CD4-positive, alpha-beta T cell (primary cell): ENCODE measurements around the gene SHH. TPM values are rescaled to one million over a fixed set of nuclear protein-coding genes. Genes with fewer than 3 reads are reported as not detected.

ENCODE experiments used
- ATAC-seq: fragments of 200-7000 bp; cut with Tn5 transposase; one replicate; pipeline ENCODE4 v1.10.0; 2022; ENCODE audit warnings: mild to moderate bottlenecking; ENCODE audit not compliant: poor library complexity
- CTCF ChIA-PET: fragments of 350-600 bp; sonication (Branson Sonifier 250); formaldehyde crosslinking; loops from one replicate; lab custom pipeline; 2021; ENCODE audit warnings: antibody characterized with exemption, inconsistent platforms; lab: Charles Lee
- POLR2A ChIA-PET: fragments of 350-600 bp; sonication (Branson Sonifier 250); formaldehyde crosslinking; loops from one replicate; lab custom pipeline; 2021; ENCODE audit warnings: antibody characterized with exemption, inconsistent platforms; lab: Charles Lee
- DNase-seq, 14 experiments: peaks; one replicate each; pipeline ENCODE4 v3.0.0-alpha.2; 2013 to 2020; ENCODE audit warnings: mixed read lengths in 2 of 14
- H3K27ac ChIP-seq, 2 donors: one replicate each; pipeline versions ENCODE4 v1.5.1 to v1.7.0; 2013; ENCODE audit warnings: low read length in 2 of 2, low read depth in 1 of 2, mild to moderate bottlenecking in 1 of 2
- H3K27me3 ChIP-seq, 2 experiments: 1 replicate in 1 of 2; 2 replicates in 1 of 2; pipeline versions ENCODE4 v1.6.1 to v1.7.0; 2013; ENCODE audit warnings: low read length in 2 of 2, control low read depth in 1 of 2, mild to moderate bottlenecking in 1 of 2, moderate library complexity in 1 of 2; ENCODE audit not compliant: insufficient read depth in 2 of 2, control insufficient read depth in 1 of 2
- H3K36me3 ChIP-seq: one replicate; pipeline ENCODE4 v1.6.1; 2013; ENCODE audit warnings: low read length, control low read depth; ENCODE audit not compliant: insufficient read depth
- H3K4me1 ChIP-seq: one replicate; pipeline ENCODE4 v1.6.1; 2013; ENCODE audit warnings: low read length, control low read depth; ENCODE audit not compliant: insufficient read depth
- H3K4me3 ChIP-seq: one replicate; pipeline ENCODE4 v1.5.1; 2013; ENCODE audit warnings: mild to moderate bottlenecking, low read length, moderate library complexity
- H3K9me3 ChIP-seq, 2 experiments: 1 replicate in 1 of 2; 2 replicates in 1 of 2; pipeline versions ENCODE4 v1.6.1 to v1.7.0; 2013; ENCODE audit warnings: low read length in 2 of 2, mild to moderate bottlenecking in 2 of 2, control low read depth in 1 of 2, moderate library complexity in 1 of 2; ENCODE audit not compliant: control insufficient read depth in 1 of 2, insufficient read depth in 1 of 2
- H3K27ac Mint-ChIP-seq: one replicate; pipeline ENCODE4 v1.8.0; 2020; ENCODE audit warnings: mixed read lengths
- H3K27me3 Mint-ChIP-seq: one replicate; pipeline ENCODE4 v1.8.0; 2021; ENCODE audit warnings: mixed read lengths
- H3K36me3 Mint-ChIP-seq: one replicate; pipeline ENCODE4 v1.8.0; 2021; ENCODE audit warnings: low read depth, mixed read lengths
- H3K4me1 Mint-ChIP-seq: one replicate; pipeline ENCODE4 v1.8.0; 2021; ENCODE audit warnings: low read depth, mixed read lengths
- H3K4me3 Mint-ChIP-seq: one replicate; pipeline ENCODE4 v1.8.0; 2020; ENCODE audit warnings: mild to moderate bottlenecking, mixed read lengths
- H3K9me3 Mint-ChIP-seq: one replicate; pipeline ENCODE4 v1.8.0; 2020; ENCODE audit warnings: mixed read lengths
- intact Hi-C, 2 experiments: fragments of 100-400 bp; cut with DNase I in 1 of 2; cut with micrococcal nuclease in 1 of 2; formaldehyde crosslinking; loops; one replicate each; pipeline versions ENCODE4 v1.15.1 to v1.9.0; 2023 to 2025; cut with DNase I, micrococcal nuclease
- total RNA-seq, 174 experiments: library from RNA in 2 of 174; stranded (reverse) in 2 of 174; gene quantifications; one replicate each; pipeline ENCODE4 v1.2.3 and lab custom pipeline; 2021 to 2026
- TF ChIP-seq, protein P1 (sequence below): fragments of 200-600 bp; IDR thresholded peaks from one replicate; pipeline ENCODE4 v1.8.0; 2022; ENCODE audit warnings: antibody characterized with exemption, mild to moderate bottlenecking

The SHH gene
- total RNA-seq, 2 experiments from 2014 or later: not detected

- Mint-ChIP-seq H3K36me3 (no peaks in the 10 kb centered on the region), H3K27me3 (peaks cover 73% of the 10 kb centered on the region), H3K4me3 (no peak overlapping the region), H3K27ac (no peak overlapping the region), H3K9me3 (no peaks in the 10 kb centered on the region), H3K4me1 (peaks cover 9% of the 10 kb centered on the region)
- TF ChIP-seq, protein P1, sequence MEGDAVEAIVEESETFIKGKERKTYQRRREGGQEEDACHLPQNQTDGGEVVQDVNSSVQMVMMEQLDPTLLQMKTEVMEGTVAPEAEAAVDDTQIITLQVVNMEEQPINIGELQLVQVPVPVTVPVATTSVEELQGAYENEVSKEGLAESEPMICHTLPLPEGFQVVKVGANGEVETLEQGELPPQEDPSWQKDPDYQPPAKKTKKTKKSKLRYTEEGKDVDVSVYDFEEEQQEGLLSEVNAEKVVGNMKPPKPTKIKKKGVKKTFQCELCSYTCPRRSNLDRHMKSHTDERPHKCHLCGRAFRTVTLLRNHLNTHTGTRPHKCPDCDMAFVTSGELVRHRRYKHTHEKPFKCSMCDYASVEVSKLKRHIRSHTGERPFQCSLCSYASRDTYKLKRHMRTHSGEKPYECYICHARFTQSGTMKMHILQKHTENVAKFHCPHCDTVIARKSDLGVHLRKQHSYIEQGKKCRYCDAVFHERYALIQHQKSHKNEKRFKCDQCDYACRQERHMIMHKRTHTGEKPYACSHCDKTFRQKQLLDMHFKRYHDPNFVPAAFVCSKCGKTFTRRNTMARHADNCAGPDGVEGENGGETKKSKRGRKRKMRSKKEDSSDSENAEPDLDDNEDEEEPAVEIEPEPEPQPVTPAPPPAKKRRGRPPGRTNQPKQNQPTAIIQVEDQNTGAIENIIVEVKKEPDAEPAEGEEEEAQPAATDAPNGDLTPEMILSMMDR: no peak
- DNase-seq: no peak
- ATAC-seq: no peak
- intact Hi-C loops: no loop called here
- peaks cover 36% of the 10 kb centered on the region for H3K4me1 ChIP-seq
- H3K9me3 ChIP-seq: peaks cover 0 to 30% of the 10 kb centered on the region in 2 experiments
- H3K36me3 ChIP-seq: no peaks in the 10 kb centered on the region
- ChIA-PET CTCF (no interaction called here), POLR2A (no interaction called here)
- H3K27me3 ChIP-seq: peaks cover 73 to 92% of the 10 kb centered on the region in 2 experiments
- no peak overlapping the region for H3K27ac ChIP-seq
- no peak overlapping the region for H3K4me3 ChIP-seq
Observed at GRCh38 chr7:155809332-155809946, 2.8 kb downstream of the SHH start.

GRCh38 chr7:155808549-155809331, 3.5 kb downstream of the SHH start:
- H3K36me3 Mint-ChIP-seq: no peaks in the 10 kb centered on the region
- peaks cover 0 to 30% of the 10 kb centered on the region in 2 experiments for H3K9me3 ChIP-seq
- DNase-seq: no peak
- no peak overlapping the region for H3K27ac ChIP-seq
- intact Hi-C loops: no loop called here
- H3K4me1 Mint-ChIP-seq: peaks cover 9% of the 10 kb centered on the region
- H3K4me1 ChIP-seq: peaks cover 41% of the 10 kb centered on the region
- H3K36me3 ChIP-seq: no peaks in the 10 kb centered on the region
- H3K27me3 ChIP-seq: peaks cover 70 to 88% of the 10 kb centered on the region in 2 experiments
- no peak for ATAC-seq
- peaks cover 71% of the 10 kb centered on the region for H3K27me3 Mint-ChIP-seq
- ChIA-PET POLR2A (no interaction called here), CTCF (no interaction called here)
- no peak overlapping the region for H3K4me3 ChIP-seq
- H3K27ac Mint-ChIP-seq: no peak overlapping the region
- no peaks in the 10 kb centered on the region for H3K9me3 Mint-ChIP-seq
- TF ChIP-seq, protein P1: no peak
- peak overlapping the region; percentile 13 for H3K4me3 Mint-ChIP-seq

DNA sequence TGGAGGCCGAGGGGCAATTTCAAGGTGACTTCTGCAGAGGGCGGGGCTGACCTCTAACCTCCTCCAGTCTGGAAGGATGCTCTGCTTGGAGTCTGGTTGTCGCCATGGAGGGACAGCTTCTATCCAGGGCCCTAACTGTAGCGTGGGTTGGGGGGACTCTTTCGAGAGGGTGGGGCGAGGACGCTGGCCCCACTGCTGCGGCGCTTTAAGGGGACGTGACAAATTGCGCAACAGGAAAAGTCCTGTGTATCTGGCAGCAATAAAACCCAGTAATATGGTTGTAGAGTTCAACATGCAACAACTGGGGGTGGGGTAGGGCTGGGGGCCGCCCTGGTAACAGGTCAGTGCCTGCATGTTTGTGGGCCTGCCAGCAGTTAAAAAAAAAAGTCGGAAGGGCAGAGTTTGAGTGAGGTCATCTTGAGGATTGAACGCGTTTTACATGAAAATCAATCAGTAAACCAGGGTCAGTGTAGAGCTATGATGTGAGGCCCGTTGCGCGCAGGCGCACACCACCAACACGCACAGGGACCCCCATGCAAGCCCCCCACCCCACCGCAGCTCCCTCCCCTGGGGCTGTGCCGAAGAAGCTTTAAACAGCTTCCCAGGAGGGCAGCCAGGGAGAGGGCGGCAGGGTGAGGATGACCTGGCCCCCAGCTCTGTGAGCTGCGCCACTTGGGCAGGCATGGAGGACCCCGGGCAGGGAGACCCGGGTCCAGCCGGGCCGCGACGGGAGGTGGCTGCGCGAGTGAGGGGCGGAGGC, 4.3 kb downstream of the SHH start:
- CTCF ChIA-PET: no interaction called here
- POLR2A ChIA-PET: no interaction called here
- Mint-ChIP-seq H3K9me3 (no peaks in the 10 kb centered on the region), H3K4me3 (no peak overlapping the region), H3K27ac (no peak overlapping the region), H3K4me1 (peaks cover 13% of the 10 kb centered on the region), H3K36me3 (no peaks in the 10 kb centered on the region), H3K27me3 (peaks cover 67% of the 10 kb centered on the region)
- no peak overlapping the region for H3K27ac ChIP-seq
- H3K9me3 ChIP-seq: peaks cover 0 to 27% of the 10 kb centered on the region in 2 experiments
- H3K36me3 ChIP-seq: no peaks in the 10 kb centered on the region
- ATAC-seq: no peak
- H3K4me1 ChIP-seq: peaks cover 45% of the 10 kb centered on the region
- no peak for DNase-seq
- intact Hi-C loops: no loop called here
- H3K4me3 ChIP-seq: no peak overlapping the region
- peaks cover 67 to 88% of the 10 kb centered on the region in 2 experiments for H3K27me3 ChIP-seq
- TF ChIP-seq, protein P1: no peak
